H1 (cell line): Measurements from ENCODE around the gene FHOD1. TPM values are rescaled to one million over a fixed set of nuclear protein-coding genes. Genes with fewer than 3 reads are reported as not detected.

Experiments used
- CTCF ChIA-PET: fragments of 300-600 bp; sonication (Branson Sonifier 250); formaldehyde crosslinking; loops from one replicate; lab custom pipeline; 2021; ENCODE audit not compliant: partially characterized antibody; lab: Charles Lee
- POLR2A ChIA-PET: fragments of 300-600 bp; sonication (Branson Sonifier 250); formaldehyde crosslinking; loops from one replicate; lab custom pipeline; 2021; ENCODE audit warnings: inconsistent platforms; ENCODE audit not compliant: partially characterized antibody; lab: Charles Lee
- DNase-seq, 2 experiments: peaks; one replicate each; pipeline versions ENCODE4 v3.0.0 to v3.0.0-alpha.2; 2010 to 2022; ENCODE audit warnings: low spot score in 2 of 2, low read depth in 1 of 2, mixed read lengths in 1 of 2
- FAIRE-seq: peaks from 2 replicates; lab custom pipeline; 2011; peaks lifted over from hg19 to GRCh38; lab: Jason Lieb, UNC
- H2AFZ ChIP-seq: 2 replicates; pipeline ENCODE4 v1.8.1; 2012; ENCODE audit warnings: low read length, inconsistent platforms
- H2AK5ac ChIP-seq: 2 replicates; pipeline ENCODE4 v1.6.1; 2013; ENCODE audit warnings: low read depth, low read length
- H2BK120ac ChIP-seq: replicated peaks from 2 replicates; pipeline ENCODE3; 2013; ENCODE audit warnings: low read depth, low read length, inconsistent platforms
- H2BK12ac ChIP-seq: 2 replicates; pipeline ENCODE4 v1.6.1; 2013; ENCODE audit warnings: low read depth, low read length
- H2BK15ac ChIP-seq: 2 replicates; pipeline ENCODE4 v1.6.1; 2013; ENCODE audit warnings: low read length
- H2BK20ac ChIP-seq: 2 replicates; pipeline ENCODE4 v1.6.1; 2013; ENCODE audit warnings: low read length
- H2BK5ac ChIP-seq: 2 replicates; pipeline ENCODE4 v1.6.1; 2013; ENCODE audit warnings: low read depth, low read length
- H3K14ac ChIP-seq: 2 replicates; pipeline ENCODE4 v1.6.1; 2013; ENCODE audit warnings: inconsistent platforms; ENCODE audit not compliant: insufficient read length
- H3K18ac ChIP-seq: 2 replicates; pipeline ENCODE4 v1.6.1; 2013; ENCODE audit warnings: low read length; ENCODE audit errors: extremely low read depth
- H3K23ac ChIP-seq: 2 replicates; pipeline ENCODE4 v1.6.1; 2013; ENCODE audit warnings: inconsistent platforms; ENCODE audit not compliant: insufficient read length
- H3K23me2 ChIP-seq: 2 replicates; pipeline ENCODE4 v1.6.1; 2013; ENCODE audit warnings: low read depth, low read length
- H3K27ac ChIP-seq: 2 replicates; pipeline ENCODE4 v1.6.1; 2011; ENCODE audit warnings: low read depth, low read length, inconsistent platforms
- H3K27me3 ChIP-seq, 4 experiments: replicated peaks in 1 of 4; 1 replicate in 1 of 4; 2 replicates in 3 of 4; pipeline versions ENCODE4 v1.6.1 to v1.8.1; 2011 to 2013; ENCODE audit warnings: low read length in 3 of 4, mild to moderate bottlenecking in 3 of 4, inconsistent platforms in 2 of 4, mixed read lengths in 2 of 4, moderate library complexity in 1 of 4; ENCODE audit not compliant: control insufficient read depth in 3 of 4, insufficient read depth in 3 of 4; ENCODE audit errors: extremely low read depth in 1 of 4
- H3K36me3 ChIP-seq, 4 experiments: 2 replicates each; pipeline versions ENCODE4 v1.6.1 to v1.8.1; 2011 to 2013; ENCODE audit warnings: mild to moderate bottlenecking in 4 of 4, low read length in 3 of 4, moderate library complexity in 2 of 4, control low read depth in 1 of 4, inconsistent platforms in 1 of 4; ENCODE audit not compliant: insufficient read depth in 4 of 4, control insufficient read depth in 2 of 4
- H3K4ac ChIP-seq: replicated peaks from 2 replicates; pipeline ENCODE3; 2013; ENCODE audit warnings: low read length, low read depth, mixed read lengths, inconsistent platforms; ENCODE audit not compliant: insufficient read length
- H3K4me1 ChIP-seq, 4 experiments: replicated peaks in 1 of 4; 1 replicate in 1 of 4; 2 replicates in 3 of 4; pipeline versions ENCODE4 v1.6.1 to v1.8.1; 2011 to 2013; ENCODE audit warnings: low read length in 3 of 4, inconsistent platforms in 2 of 4, mixed read lengths in 1 of 4; ENCODE audit not compliant: insufficient read depth in 4 of 4, control insufficient read depth in 3 of 4
- H3K4me2 ChIP-seq, 2 experiments: 2 replicates each; pipeline versions ENCODE4 v1.6.1 to v1.8.1; 2011 to 2013; ENCODE audit warnings: low read depth in 2 of 2, low read length in 2 of 2, control low read depth in 1 of 2, inconsistent platforms in 1 of 2, mild to moderate bottlenecking in 1 of 2; ENCODE audit not compliant: insufficient read depth in 1 of 2
- H3K4me3 ChIP-seq, 4 experiments: fragments of 200-600, 300-600 bp in 1 of 4; sonication (generic), shearing (Covaris generic), sonication (Bioruptor Twin) in 1 of 4; 2 replicates each; pipeline versions ENCODE4 v1.5.1 to v1.8.1; 2011 to 2016; ENCODE audit warnings: low read length in 4 of 4, low read depth in 3 of 4, control low read depth in 2 of 4, inconsistent platforms in 2 of 4, mild to moderate bottlenecking in 2 of 4, mixed read lengths in 1 of 4, moderate library complexity in 1 of 4; ENCODE audit not compliant: insufficient read depth in 2 of 4; ENCODE audit errors: extremely low read depth in 1 of 4
- H3K56ac ChIP-seq: replicated peaks from 2 replicates; pipeline ENCODE3; 2013; ENCODE audit warnings: low read depth, mild to moderate bottlenecking, mixed read lengths, low read length, inconsistent platforms; ENCODE audit not compliant: insufficient read length
- H3K79me1 ChIP-seq: 2 replicates; pipeline ENCODE4 v1.6.1; 2013; ENCODE audit warnings: low read depth, low read length, control low read depth
- H3K79me2 ChIP-seq, 2 experiments: 2 replicates each; pipeline versions ENCODE4 v1.6.1 to v1.8.1; 2012 to 2013; ENCODE audit warnings: low read length in 2 of 2, mild to moderate bottlenecking in 2 of 2, inconsistent platforms in 1 of 2; ENCODE audit not compliant: insufficient read depth in 2 of 2, control insufficient read depth in 1 of 2
- H3K9ac ChIP-seq, 4 experiments: replicated peaks in 1 of 4; 1 replicate in 1 of 4; 2 replicates in 3 of 4; pipeline versions ENCODE4 v1.6.1 to v1.8.1; 2011 to 2013; ENCODE audit warnings: low read depth in 3 of 4, low read length in 3 of 4, control low read depth in 2 of 4, mild to moderate bottlenecking in 2 of 4, moderate library complexity in 2 of 4, inconsistent platforms in 1 of 4; ENCODE audit errors: extremely low read depth in 1 of 4
- H3K9me3 ChIP-seq, 2 experiments: 2 replicates each; pipeline versions ENCODE4 v1.6.1 to v1.8.1; 2012 to 2013; ENCODE audit warnings: mild to moderate bottlenecking in 2 of 2, moderate library complexity in 2 of 2, control low read depth in 1 of 2, inconsistent platforms in 1 of 2, low read depth in 1 of 2, low read length in 1 of 2, mixed read lengths in 1 of 2; ENCODE audit not compliant: insufficient read depth in 2 of 2
- H4K20me1 ChIP-seq, 2 experiments: replicated peaks in 1 of 2; 2 replicates each; pipeline versions ENCODE3 to v1.8.1; 2011 to 2013; ENCODE audit warnings: inconsistent platforms in 2 of 2, low read length in 2 of 2, mild to moderate bottlenecking in 1 of 2; ENCODE audit not compliant: insufficient read depth in 2 of 2, control insufficient read depth in 1 of 2
- H4K5ac ChIP-seq: 2 replicates; pipeline ENCODE4 v1.6.1; 2013; ENCODE audit warnings: low read length, low read depth, mixed read lengths, inconsistent platforms; ENCODE audit not compliant: insufficient read length
- H4K8ac ChIP-seq: 2 replicates; pipeline ENCODE4 v1.8.0; 2013; ENCODE audit warnings: mild to moderate bottlenecking, moderate library complexity, low read length, inconsistent platforms; ENCODE audit not compliant: insufficient read depth; ENCODE audit errors: extremely low read depth
- H4K91ac ChIP-seq: replicated peaks from 2 replicates; pipeline ENCODE3; 2013; ENCODE audit warnings: low read length, mixed read lengths, inconsistent platforms; ENCODE audit not compliant: insufficient read length
- CTCF ChIP-seq, 3 experiments: IDR thresholded peaks; 1 replicate in 2 of 3; 2 replicates in 1 of 3; pipeline versions ENCODE4 v1.5.1 to v1.6.1; 2011; ENCODE audit warnings: low read length in 3 of 3, mild to moderate bottlenecking in 3 of 3, inconsistent platforms in 2 of 3, low read depth in 1 of 3, moderate library complexity in 1 of 3; ENCODE audit not compliant: insufficient read depth in 1 of 3; ENCODE audit errors: control extremely low read depth in 1 of 3
- PHF8 ChIP-seq: fragments of 200-600 bp; sonication (generic); conservative IDR thresholded peaks from 2 replicates; pipeline ENCODE4 v1.7.1; 2012; ENCODE audit warnings: low read depth, mild to moderate bottlenecking, inconsistent platforms, low read length, moderate library complexity
- RXRA ChIP-seq: IDR thresholded peaks from 2 replicates; pipeline ENCODE4 v1.6.1; 2011; ENCODE audit warnings: low read depth, mild to moderate bottlenecking, low read length, moderate library complexity; ENCODE audit not compliant: insufficient read depth
- SIN3A ChIP-seq, 2 experiments: IDR thresholded peaks in 1 of 2; conservative IDR thresholded peaks in 1 of 2; 2 replicates each; pipeline ENCODE4 v1.6.1; 2011 to 2012; ENCODE audit warnings: low read length in 2 of 2, improper control_type of control experiment in 1 of 2, low read depth in 1 of 2, mild to moderate bottlenecking in 1 of 2
- WGBS, 2 experiments: shearing (Covaris generic) in 1 of 2; methylation state at CpG; one replicate each; pipeline versions ENCODE4 v1.1.6 to v1.1.7; 2013 to 2015; ENCODE audit warnings: low lambda C conversion rate in 2 of 2, mixed read lengths in 2 of 2, inconsistent platforms in 1 of 2, low coverage in 1 of 2, missing lambda C conversion rate in 1 of 2; ENCODE audit not compliant: insufficient replicate concordance in 2 of 2, insufficient coverage in 1 of 2, insufficient read length in 1 of 2; ENCODE audit errors: extremely low coverage in 1 of 2, missing lambda C conversion rate in 1 of 2; 5-methylcytosine and 5-hydroxymethylcytosine counted together
- polyA plus RNA-seq, 7 experiments: library from polyadenylated mRNA; depleted of rRNA in 3 of 7; stranded (reverse) in 5 of 7; unstranded in 2 of 7; fragments of >200 nt in 5 of 7; fragments of 200-250 nt in 2 of 7; gene quantifications; 1 replicate in 5 of 7; 2 replicates in 1 of 7; 4 replicates in 1 of 7; pipeline versions ENCODE4 v1.2.1 to v1.2.3, GENCODE V29; 2011 to 2013; ENCODE audit warnings: missing spikeins in 2 of 7, mixed read lengths in 2 of 7
- total RNA-seq: library from RNA; stranded (reverse); fragmentation: NEBNext Ultra II Directional; extraction: Animal tissue kit (Norgen Biotek cat#: 25700); gene quantifications from 2 replicates; pipeline ENCODE4 v1.2.1, GENCODE V29; 2021

Gene FHOD1
- total and polyA plus RNA-seq, 2 of the 8 experiments (the other 6 are each of a cell fraction or from before 2014, with no cell fraction given): 31.3 to 60.7 TPM

GRCh38 chr16:67199808-67200198, 47.5 kb downstream of the FHOD1 start:
- Histone ChIP-seq H3K23me2 (peaks cover 6% of the 10 kb centered on the region; the same call in 1 of the 2 replicates), H2AK5ac (no peak overlapping the region), H4K5ac (no peak overlapping the region), H3K9me3 (no peaks in the 10 kb centered on the region), H3K36me3 (peaks cover 18 to 32% (median 30%) of the 10 kb centered on the region in 4 experiments), H3K79me1 (no peaks in the 10 kb centered on the region), H3K9ac (peak overlapping the region in 1 of 4 experiments; percentile 43; a peak in 2 of 7 replicates), H4K8ac (peak overlapping the region; percentile 89), H3K4me1 (peaks cover 0 to 12% (median 8%) of the 10 kb centered on the region in 4 experiments; a peak in 4 of 7 replicates), H2BK12ac (no peak overlapping the region), H2BK5ac (peak overlapping the region; percentile 35; the same call in 1 of the 2 replicates), H3K14ac (no peak overlapping the region), H4K20me1 (peaks cover 1 to 17% of the 10 kb centered on the region in 2 experiments), H2BK120ac (no peak overlapping the region), H3K27ac (no peak overlapping the region), H3K27me3 (no peaks in the 10 kb centered on the region), H3K79me2 (no peaks in the 10 kb centered on the region), H3K23ac (no peak overlapping the region), H3K4me3 (peak overlapping the region; percentile 40 to 75 (median 50)), H2AFZ (peak overlapping the region; percentile 91; the same call in 1 of the 2 replicates), H3K4ac (peak overlapping the region; percentile 91), H3K18ac (peak overlapping the region; percentile 83), H2BK20ac (no peak overlapping the region), H4K91ac (no peak overlapping the region), H3K56ac (peak overlapping the region; percentile 10), H3K4me2 (peak overlapping the region; percentile 61 to 99), H2BK15ac (no peak overlapping the region)
- ChIA-PET POLR2A (interaction anchor here (0.6 to 2.0 kb wide), 7 partner anchors 9 to 74 kb away, joined by 3 to 7 read pairs (median 3); partner anchors contain the start of genes EXOC3L1 and TMEM208), CTCF (interaction anchor here (0.7 to 8.7 kb wide), 22 partner anchors 12 to 248 kb away, joined by 3 to 111 read pairs (median 4); partner anchors contain the start of genes EXOC3L1, MATCAP1, NOL3 and TMEM208)
- DNase-seq (peak in 1 of 2 experiments; percentile 79), FAIRE-seq (no peak)
- 4% methylated on average over 12 of the region's 22 CpGs; no CpG with 5 or more reads in 1 of the 2 experiments for WGBS, 2 experiments
- TF ChIP-seq CTCF (IDR thresholded peaks at IDR 0.05; ENCODE audit: control extremely low read depth in 1 of 3, insufficient read depth in 1 of 3, low read depth in 1 of 3, low read length in 3 of 3) (peak; percentile 44 to 80 (median 47); a peak in 3 of 4 replicates), PHF8 (0 out of 2 replicates have a peak, but pooled peaks have one; percentile 3), RXRA (no peak), SIN3A (conservative IDR thresholded peaks at IDR 0.05 in 1 of 2, IDR thresholded peaks at IDR 0.05 in 1 of 2; ENCODE audit: low read depth in 1 of 2, low read length in 2 of 2) (peak in 1 of 2 experiments; percentile 8; a peak in 1 of 4 replicates)
